Measurements from ENCODE around the gene TEX12.
"Not testable (repeated sequence)": the region's sequence is repeated elsewhere in the genome, so short reads cannot be mapped to it uniquely, and the experiment has no call there.

Gene TEX12

GRCh38 chr11:112163875-112164685 is 3.1 kb upstream of the TEX12 start, which contains the start of gene IL18:
IL18 (minus strand) TSS chr11:112164094; CDS start chr11:112155053, 9,041 bp downstream.
- no peak for DNase-seq (ENCODE audit: low read depth, low spot score)

- DNase-seq (ENCODE audit: low read depth, low spot score), result no peak
Measured at GRCh38 chr11:112165049-112165448, 2.1 kb upstream of the TEX12 start.

- DNase-seq (ENCODE audit: low read depth, low spot score), result no peak
Measured at GRCh38 chr11:112166562-112166961, 610 bp upstream of the TEX12 start.

- DNase-seq (ENCODE audit: low read depth, low spot score), result no peak
Measured at GRCh38 chr11:112172362-112172994, 5.3 kb downstream of the TEX12 start.

GRCh38 chr11:112173152-112173551 is 6.0 kb downstream of the TEX12 start:
- no peak for DNase-seq (ENCODE audit: low read depth, low spot score)

GRCh38 chr11:112174789-112175598 is 7.8 kb downstream of the TEX12 start, which contains the start of gene BCO2:
BCO2 (plus strand) TSS chr11:112175512; CDS start chr11:112175602, 90 bp downstream.
- DNase-seq (ENCODE audit: low read depth, low spot score), result no peak

GRCh38 chr11:112175599-112175952 is 8.4 kb downstream of the TEX12 start:
- DNase-seq (ENCODE audit: low read depth, low spot score), result no peak

GRCh38 chr11:112176077-112176476 is 8.9 kb downstream of the TEX12 start:
- DNase-seq (ENCODE audit: low read depth, low spot score), result no peak

- DNase-seq (ENCODE audit: low read depth, low spot score), result no peak
Measured at GRCh38 chr11:112177589-112177988, 10.4 kb downstream of the TEX12 start.

- DNase-seq (ENCODE audit: low read depth, low spot score), result no peak
Measured at GRCh38 chr11:112178428-112178827, 11.3 kb downstream of the TEX12 start.

- no peak for DNase-seq (ENCODE audit: low read depth, low spot score)
Measured at GRCh38 chr11:112178936-112179335, 11.8 kb downstream of the TEX12 start.

- DNase-seq (ENCODE audit: low read depth, low spot score), result no peak
Measured at GRCh38 chr11:112179601-112180000, 12.4 kb downstream of the TEX12 start.

- DNase-seq (ENCODE audit: low read depth, low spot score), result no peak
Measured at GRCh38 chr11:112182867-112183266, 15.7 kb downstream of the TEX12 start.

GRCh38 chr11:112185883-112186282 is 18.7 kb downstream of the TEX12 start:
- no peak for DNase-seq (ENCODE audit: low read depth, low spot score)

GRCh38 chr11:112186304-112186703 is 19.1 kb downstream of the TEX12 start:
- no peak for DNase-seq (ENCODE audit: low read depth, low spot score)

GRCh38 chr11:112195113-112195512 is 27.9 kb downstream of the TEX12 start:
- DNase-seq (ENCODE audit: low read depth, low spot score), result not testable (repeated sequence)

- no peak for DNase-seq (ENCODE audit: low read depth, low spot score)
Measured at GRCh38 chr11:112195951-112196351, 28.8 kb downstream of the TEX12 start.

GRCh38 chr11:112196519-112197087 is 29.4 kb downstream of the TEX12 start:
- no peak for DNase-seq (ENCODE audit: low read depth, low spot score)

GRCh38 chr11:112199101-112199500 is 31.9 kb downstream of the TEX12 start:
- DNase-seq (ENCODE audit: low read depth, low spot score), result not testable (repeated sequence)

GRCh38 chr11:112200252-112200651 is 33.1 kb downstream of the TEX12 start:
- DNase-seq (ENCODE audit: low read depth, low spot score), result no peak

- DNase-seq (ENCODE audit: low read depth, low spot score), result no peak
Measured at GRCh38 chr11:112206071-112206470, 38.9 kb downstream of the TEX12 start.

GRCh38 chr11:112210890-112211289 is 43.7 kb downstream of the TEX12 start:
- DNase-seq (ENCODE audit: low read depth, low spot score), result no peak
